Measurements from ENCODE around the gene TMEM81.

The TMEM81 gene

DNA sequence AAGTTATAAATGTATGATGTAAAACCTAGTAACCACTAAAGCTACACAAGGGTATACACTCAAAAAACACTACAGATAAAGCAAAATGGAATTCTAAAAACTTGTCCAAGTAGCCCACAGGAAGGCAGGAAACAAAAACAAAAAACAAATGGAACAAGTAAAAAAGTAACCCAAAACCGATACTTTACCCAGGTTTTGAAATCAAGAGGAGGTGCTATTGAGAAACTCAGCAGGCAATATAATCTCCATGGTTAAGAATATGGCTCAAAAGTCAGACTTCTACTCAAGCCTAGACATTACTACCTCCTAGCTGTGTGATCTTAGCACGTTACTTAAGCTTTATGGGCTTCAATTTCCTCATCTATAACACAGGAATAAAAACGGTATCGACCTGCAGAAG, 24.2 kb upstream of the TMEM81 start:
- Histone ChIP-seq H3F3A (ENCODE audit: control insufficient read depth, insufficient read depth) (peaks cover 5% of the 10 kb centered on the region; the same call in 1 of the 2 replicates), H3K4me2 (ENCODE audit: low read length) (no peak overlapping the region), H3K9me2 (replicated peaks; ENCODE audit: control insufficient read depth, low read length) (no peaks in the 10 kb centered on the region), H3K79me2 (ENCODE audit: control insufficient read depth, low read length) (peaks cover 20% of the 10 kb centered on the region), H3K27ac (ENCODE audit: low read depth, low read length) (no peak overlapping the region), H3K4me3 (ENCODE audit: low read length) (no peak overlapping the region), H3K4me1 (ENCODE audit: control insufficient read depth, low read length) (peaks cover 32% of the 10 kb centered on the region), H3K27me3 (ENCODE audit: control insufficient read depth, low read length) (no peaks in the 10 kb centered on the region), H3K36me3 (ENCODE audit: control insufficient read depth, low read length) (peaks cover 71% of the 10 kb centered on the region), H3K9me3 (ENCODE audit: control insufficient read depth, insufficient read depth, low read length) (no peaks in the 10 kb centered on the region), H4K20me1 (ENCODE audit: control insufficient read depth, insufficient read depth, low read depth, low read length) (no peaks in the 10 kb centered on the region)
- TF ChIP-seq, protein P1, sequence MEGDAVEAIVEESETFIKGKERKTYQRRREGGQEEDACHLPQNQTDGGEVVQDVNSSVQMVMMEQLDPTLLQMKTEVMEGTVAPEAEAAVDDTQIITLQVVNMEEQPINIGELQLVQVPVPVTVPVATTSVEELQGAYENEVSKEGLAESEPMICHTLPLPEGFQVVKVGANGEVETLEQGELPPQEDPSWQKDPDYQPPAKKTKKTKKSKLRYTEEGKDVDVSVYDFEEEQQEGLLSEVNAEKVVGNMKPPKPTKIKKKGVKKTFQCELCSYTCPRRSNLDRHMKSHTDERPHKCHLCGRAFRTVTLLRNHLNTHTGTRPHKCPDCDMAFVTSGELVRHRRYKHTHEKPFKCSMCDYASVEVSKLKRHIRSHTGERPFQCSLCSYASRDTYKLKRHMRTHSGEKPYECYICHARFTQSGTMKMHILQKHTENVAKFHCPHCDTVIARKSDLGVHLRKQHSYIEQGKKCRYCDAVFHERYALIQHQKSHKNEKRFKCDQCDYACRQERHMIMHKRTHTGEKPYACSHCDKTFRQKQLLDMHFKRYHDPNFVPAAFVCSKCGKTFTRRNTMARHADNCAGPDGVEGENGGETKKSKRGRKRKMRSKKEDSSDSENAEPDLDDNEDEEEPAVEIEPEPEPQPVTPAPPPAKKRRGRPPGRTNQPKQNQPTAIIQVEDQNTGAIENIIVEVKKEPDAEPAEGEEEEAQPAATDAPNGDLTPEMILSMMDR (IDR thresholded peaks at IDR 0.05; ENCODE audit: low read depth, low read length, poor library complexity, severe bottlenecking), result no peak
- no peak for TF ChIP-seq EZH2phosphoT487 (IDR thresholded peaks at IDR 0.05; ENCODE audit: borderline replicate concordance, low read length)

- no peak overlapping the region for H3K4me2 ChIP-seq (ENCODE audit: low read length)
- peaks cover 14% of the 10 kb centered on the region; the same call in 1 of the 2 replicates for H3K79me2 ChIP-seq (ENCODE audit: control insufficient read depth, low read length)
- no peak overlapping the region for H3K27ac ChIP-seq (ENCODE audit: low read depth, low read length)
- no peak overlapping the region for H3K4me3 ChIP-seq (ENCODE audit: low read length)
- H3K36me3 ChIP-seq (ENCODE audit: control insufficient read depth, low read length), result peaks cover 74% of the 10 kb centered on the region
- no peaks in the 10 kb centered on the region for H3K9me3 ChIP-seq (ENCODE audit: control insufficient read depth, insufficient read depth, low read length)
- TF ChIP-seq, protein P1 (IDR thresholded peaks at IDR 0.05; ENCODE audit: low read depth, low read length, poor library complexity, severe bottlenecking), result no peak
- no peak for TF ChIP-seq EZH2phosphoT487 (IDR thresholded peaks at IDR 0.05; ENCODE audit: borderline replicate concordance, low read length)
- H4K20me1 ChIP-seq (ENCODE audit: control insufficient read depth, insufficient read depth, low read depth, low read length), result no peaks in the 10 kb centered on the region
- H3K9me2 ChIP-seq (replicated peaks; ENCODE audit: control insufficient read depth, low read length), result no peaks in the 10 kb centered on the region
- peaks cover 5% of the 10 kb centered on the region; the same call in 1 of the 2 replicates for H3F3A ChIP-seq (ENCODE audit: control insufficient read depth, insufficient read depth)
- H3K27me3 ChIP-seq (ENCODE audit: control insufficient read depth, low read length), result no peaks in the 10 kb centered on the region
- H3K4me1 ChIP-seq (ENCODE audit: control insufficient read depth, low read length), result peaks cover 26% of the 10 kb centered on the region
Observed at GRCh38 chr1:205107327-205107726, 23.1 kb upstream of the TMEM81 start.

DNA sequence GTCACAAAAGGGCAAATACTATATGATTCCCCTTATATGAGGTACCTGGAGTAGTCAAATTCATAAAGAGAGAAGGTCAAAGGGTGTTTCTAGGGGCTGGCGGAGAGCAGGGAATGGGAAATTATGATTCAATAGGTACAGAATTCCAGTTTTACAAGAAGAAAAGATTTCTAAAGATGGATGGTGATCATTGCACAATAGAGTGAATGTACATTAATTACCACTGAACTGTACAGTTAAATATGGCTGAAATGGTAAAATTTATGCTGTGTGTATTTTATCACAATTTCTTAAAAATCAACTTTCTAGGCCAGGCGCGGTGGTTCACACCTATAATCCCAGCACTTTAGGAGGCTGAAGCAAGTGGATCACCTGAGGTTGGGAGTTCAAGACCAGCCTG, 18.1 kb upstream of the TMEM81 start:
- H3K27me3 ChIP-seq (ENCODE audit: control insufficient read depth, low read length), result no peaks in the 10 kb centered on the region
- H3K36me3 ChIP-seq (ENCODE audit: control insufficient read depth, low read length), result peaks cover 87% of the 10 kb centered on the region
- no peaks in the 10 kb centered on the region for H3K4me1 ChIP-seq (ENCODE audit: control insufficient read depth, low read length)
- no peak overlapping the region for H3K4me2 ChIP-seq (ENCODE audit: low read length)
- TF ChIP-seq EZH2phosphoT487 (IDR thresholded peaks at IDR 0.05; ENCODE audit: borderline replicate concordance, low read length), result no peak
- TF ChIP-seq, protein P1 (IDR thresholded peaks at IDR 0.05; ENCODE audit: low read depth, low read length, poor library complexity, severe bottlenecking), result no peak
- H3K4me3 ChIP-seq (ENCODE audit: low read length), result no peak overlapping the region
- H3K9me2 ChIP-seq (replicated peaks; ENCODE audit: control insufficient read depth, low read length), result no peaks in the 10 kb centered on the region
- H3K27ac ChIP-seq (ENCODE audit: low read depth, low read length), result no peak overlapping the region
- H3K9me3 ChIP-seq (ENCODE audit: control insufficient read depth, insufficient read depth, low read length), result no peaks in the 10 kb centered on the region
- no peaks in the 10 kb centered on the region for H3F3A ChIP-seq (ENCODE audit: control insufficient read depth, insufficient read depth)
- H3K79me2 ChIP-seq (ENCODE audit: control insufficient read depth, low read length), result peaks cover 7% of the 10 kb centered on the region; the same call in 1 of the 2 replicates
- no peaks in the 10 kb centered on the region for H4K20me1 ChIP-seq (ENCODE audit: control insufficient read depth, insufficient read depth, low read depth, low read length)
